KBM-7 (cell line): ENCODE measurements around the gene FAF1.

Experiments used
- DNase-seq: peaks from one replicate; pipeline ENCODE4 v3.0.0-alpha.2; 2015
- in situ Hi-C: fragments of 300-500 bp; cut with MboI; formaldehyde crosslinking; loops from 2 replicates; pipeline ENCODE4 v1.14.3; 2020; ENCODE audit warnings: low sequenced_read_pairs, low pct_unique_long_range_greater_than_20kb, mixed read lengths

The FAF1 gene

GRCh38 chr1:50419192-50419906, 540.7 kb downstream of the FAF1 start:
- no peak for DNase-seq
- in situ Hi-C loops: no loop called here

GRCh38 chr1:50418600-50419109, 541.4 kb downstream of the FAF1 start:
- in situ Hi-C loops: no loop called here
- DNase-seq: no peak

DNA sequence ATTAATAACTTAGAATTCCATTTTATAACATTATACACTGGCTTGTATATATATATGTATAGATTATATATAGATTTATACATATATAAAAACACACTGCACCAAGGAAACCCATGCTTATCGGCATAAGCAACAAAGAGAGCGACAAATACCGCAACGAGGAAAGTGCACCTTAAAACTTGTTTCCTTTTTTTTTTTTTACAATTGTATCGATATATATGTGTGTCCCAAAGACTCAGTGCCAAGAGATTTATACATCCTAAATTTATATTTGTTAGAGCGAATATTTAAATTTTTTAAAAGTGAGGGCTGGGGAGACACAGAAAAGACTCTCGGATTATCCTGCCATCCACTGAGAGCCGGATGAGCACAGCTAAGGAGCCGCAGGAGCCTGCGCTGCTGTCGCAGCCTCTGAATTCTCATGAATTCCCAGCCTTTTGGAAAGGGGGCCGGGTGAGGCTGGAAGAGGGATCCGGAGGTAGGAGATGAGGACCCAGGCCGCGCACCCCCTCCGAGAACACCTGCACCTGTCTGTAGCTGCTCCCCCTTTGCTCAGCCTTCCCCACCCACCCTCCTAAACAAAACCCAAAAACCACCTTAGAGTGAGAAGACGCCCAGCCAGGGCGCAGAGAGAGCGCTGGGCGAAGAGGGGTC, 542.0 kb downstream of the FAF1 start:
- no peak for DNase-seq
- in situ Hi-C loops: no loop called here

DNA sequence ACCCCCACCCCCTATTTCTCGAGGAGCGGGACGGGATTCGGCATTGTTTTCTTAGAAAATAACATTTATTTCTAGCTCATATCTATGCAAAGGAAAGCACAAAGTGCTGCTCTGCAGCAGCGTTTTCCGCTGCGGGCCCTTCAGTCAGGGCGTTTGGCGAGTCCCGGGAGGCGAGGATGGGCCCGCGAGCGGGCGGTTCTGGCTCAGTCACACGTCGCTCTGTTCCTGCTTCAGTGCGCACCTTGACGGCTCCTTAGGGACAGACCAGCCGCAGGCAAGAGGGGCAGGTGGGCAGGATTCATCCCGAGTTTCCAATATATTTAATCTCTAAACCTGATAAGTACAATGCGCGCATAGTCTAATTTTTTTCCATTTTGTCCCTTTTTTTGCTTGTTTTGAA, 542.6 kb downstream of the FAF1 start:
- no peak for DNase-seq
- in situ Hi-C loops: no loop called here

- in situ Hi-C loops: no loop called here
- DNase-seq: no peak
Measured at GRCh38 chr1:50416553-50417453, 543.3 kb downstream of the FAF1 start.

DNA sequence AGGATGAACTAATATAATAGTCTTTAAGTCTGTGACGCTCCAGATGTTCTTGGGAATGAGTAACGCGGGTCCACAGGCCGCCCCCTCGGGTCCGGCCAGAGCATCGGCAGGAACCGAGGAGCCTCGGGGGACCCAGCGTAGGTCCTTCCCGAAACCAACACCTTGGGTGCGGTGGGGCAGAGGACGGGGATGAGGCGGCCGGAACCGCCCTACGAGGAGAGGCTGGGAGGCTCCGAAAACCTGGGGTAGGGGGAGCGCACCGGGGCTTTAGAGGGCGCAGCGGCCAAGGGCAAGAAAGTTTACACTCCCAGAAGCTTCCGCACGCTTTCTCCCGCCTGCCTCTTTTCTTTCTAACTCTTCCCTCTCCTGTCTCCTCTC, 543.9 kb downstream of the FAF1 start:
- in situ Hi-C loops: no loop called here
- no peak for DNase-seq

- DNase-seq: no peak
- in situ Hi-C loops: no loop called here
Measured at GRCh38 chr1:50415235-50416149, 544.6 kb downstream of the FAF1 start.

- in situ Hi-C loops: no loop called here
- no peak for DNase-seq
Measured at GRCh38 chr1:50414853-50415234, 545.2 kb downstream of the FAF1 start.

DNA sequence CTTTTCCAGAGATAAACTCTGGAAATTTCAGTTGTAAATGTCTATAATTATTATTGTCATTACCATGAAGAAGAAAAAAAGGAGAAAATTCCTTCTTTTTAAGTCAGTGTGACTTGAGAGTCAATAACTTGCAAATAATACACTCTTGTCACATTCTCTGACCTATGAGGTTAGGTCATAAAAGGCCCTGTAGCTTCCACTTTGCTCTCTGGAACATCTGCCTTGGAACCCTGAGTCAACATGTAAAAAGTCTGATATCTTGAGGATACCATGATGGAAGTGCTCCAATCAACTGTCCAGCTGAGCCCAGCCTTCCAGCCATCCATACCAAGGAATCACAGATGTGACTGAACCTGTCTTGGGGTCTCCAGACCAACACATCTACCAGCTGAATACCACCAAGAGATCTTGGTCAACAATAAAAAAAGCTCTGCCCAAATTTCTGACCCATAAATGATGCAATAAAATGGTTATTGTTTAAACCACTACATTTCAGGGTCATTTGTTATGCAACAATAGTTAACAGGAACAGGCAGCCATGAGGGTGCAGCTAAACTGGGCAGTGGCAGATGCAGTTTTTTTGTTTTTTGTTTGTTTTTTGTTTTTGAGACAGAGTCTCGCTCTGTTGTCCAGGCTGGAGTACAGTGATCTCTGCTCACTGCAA, 547.1 kb downstream of the FAF1 start:
- in situ Hi-C loops: no loop called here
- DNase-seq: no peak

- no peak for DNase-seq
- in situ Hi-C loops: no loop called here
Measured at GRCh38 chr1:50405814-50406213, 554.3 kb downstream of the FAF1 start.

GRCh38 chr1:50393522-50394120, 566.4 kb downstream of the FAF1 start:
- in situ Hi-C loops: no loop called here

More at GRCh38 chr1:50393522-50394120, 566.4 kb downstream of the FAF1 start:
- DNase-seq: no peak
